H9 (cell line): ENCODE data around the gene VGLL1. TPM values are rescaled to one million over a fixed set of nuclear protein-coding genes. Genes with fewer than 3 reads are reported as not detected.

Experiments
- DNase-seq: peaks from one replicate; pipeline ENCODE4 v3.0.0-alpha.2; 2017
- H2AFZ ChIP-seq: one replicate; pipeline ENCODE4 v1.6.1; 2013; ENCODE audit warnings: mild to moderate bottlenecking, low read length, control low read depth, moderate library complexity
- H2AK5ac ChIP-seq: 2 replicates; pipeline ENCODE4 v1.6.1; 2013; ENCODE audit warnings: low read length, control low read depth, mixed read lengths; ENCODE audit not compliant: insufficient read length
- H2BK120ac ChIP-seq: one replicate; pipeline ENCODE4 v1.6.1; 2013; ENCODE audit warnings: low read depth, mild to moderate bottlenecking, low read length, control low read depth, inconsistent platforms; ENCODE audit not compliant: poor library complexity, severe bottlenecking
- H2BK12ac ChIP-seq: 2 replicates; pipeline ENCODE4 v1.6.1; 2013; ENCODE audit warnings: low read length, control low read depth, mixed read lengths, low read depth; ENCODE audit not compliant: insufficient read length
- H2BK15ac ChIP-seq: 2 replicates; pipeline ENCODE4 v1.6.1; 2013; ENCODE audit warnings: low read depth, low read length, control low read depth
- H2BK20ac ChIP-seq: one replicate; pipeline ENCODE4 v1.6.1; 2013; ENCODE audit warnings: low read depth, mild to moderate bottlenecking, low read length, control low read depth, inconsistent platforms; ENCODE audit not compliant: poor library complexity, severe bottlenecking
- H2BK5ac ChIP-seq: 2 replicates; pipeline ENCODE4 v1.6.1; 2013; ENCODE audit warnings: low read length, control low read depth, mixed read lengths; ENCODE audit not compliant: insufficient read length
- H3K14ac ChIP-seq: 2 replicates; pipeline ENCODE4 v1.6.1; 2013; ENCODE audit warnings: low read length, control low read depth; ENCODE audit not compliant: insufficient read depth
- H3K18ac ChIP-seq: 2 replicates; pipeline ENCODE4 v1.6.1; 2013; ENCODE audit warnings: low read depth, mild to moderate bottlenecking, mixed read lengths, low read length, control low read depth; ENCODE audit not compliant: insufficient read length
- H3K23ac ChIP-seq: 2 replicates; pipeline ENCODE4 v1.6.1; 2013; ENCODE audit warnings: low read length, control low read depth, mixed read lengths, low read depth; ENCODE audit not compliant: insufficient read length
- H3K23me2 ChIP-seq: 2 replicates; pipeline ENCODE4 v1.6.1; 2013; ENCODE audit warnings: low read depth, mild to moderate bottlenecking, mixed read lengths, low read length, control low read depth; ENCODE audit not compliant: insufficient read length, poor library complexity, severe bottlenecking
- H3K27ac ChIP-seq: 2 replicates; pipeline ENCODE4 v1.5.1; 2013; ENCODE audit warnings: low read length, control low read depth, mixed read lengths, low read depth; ENCODE audit not compliant: insufficient read length
- H3K27me3 ChIP-seq: 2 replicates; pipeline ENCODE4 v1.6.1; 2013; ENCODE audit warnings: low read length, control low read depth, inconsistent platforms; ENCODE audit not compliant: insufficient read depth
- H3K4ac ChIP-seq: 2 replicates; pipeline ENCODE4 v1.6.1; 2013; ENCODE audit warnings: low read depth, mild to moderate bottlenecking, control low read depth, inconsistent platforms, low read length, moderate library complexity
- H3K4me1 ChIP-seq: 2 replicates; pipeline ENCODE4 v1.6.1; 2013; ENCODE audit warnings: low read length, control low read depth, inconsistent platforms; ENCODE audit not compliant: insufficient read depth
- H3K4me2 ChIP-seq: 2 replicates; pipeline ENCODE4 v1.6.1; 2013; ENCODE audit warnings: low read length, control low read depth, mixed read lengths; ENCODE audit not compliant: insufficient read length, insufficient read depth
- H3K56ac ChIP-seq: 2 replicates; pipeline ENCODE4 v1.6.1; 2013; ENCODE audit warnings: low read depth, mild to moderate bottlenecking, mixed read lengths, low read length, control low read depth; ENCODE audit not compliant: insufficient read length
- H3K79me1 ChIP-seq: 2 replicates; pipeline ENCODE4 v1.6.1; 2013; ENCODE audit warnings: low read depth, mild to moderate bottlenecking, moderate library complexity, low read length, control low read depth, inconsistent platforms; ENCODE audit not compliant: insufficient read depth, poor library complexity, severe bottlenecking
- H3K79me2 ChIP-seq: 2 replicates; pipeline ENCODE4 v1.6.1; 2013; ENCODE audit warnings: low read length, control low read depth, inconsistent platforms; ENCODE audit not compliant: insufficient read depth
- H3K9ac ChIP-seq: 2 replicates; pipeline ENCODE4 v1.6.1; 2013; ENCODE audit warnings: low read length, control low read depth, mixed read lengths; ENCODE audit not compliant: insufficient read length; ENCODE audit errors: extremely low read depth
- H3K9me3 ChIP-seq: one replicate; pipeline ENCODE4 v1.6.1; 2013; ENCODE audit warnings: low read depth, low read length, inconsistent platforms; ENCODE audit not compliant: control insufficient read depth
- H3T11ph ChIP-seq: one replicate; pipeline ENCODE4 v1.6.1; 2013; ENCODE audit warnings: mild to moderate bottlenecking, low read length, control low read depth, inconsistent platforms
- H4K20me1 ChIP-seq: one replicate; pipeline ENCODE4 v1.6.1; 2013; ENCODE audit not compliant: control insufficient read depth, insufficient read length, insufficient read depth
- H4K5ac ChIP-seq: 2 replicates; pipeline ENCODE4 v1.6.1; 2013; ENCODE audit warnings: low read depth, mild to moderate bottlenecking, mixed read lengths, low read length, control low read depth; ENCODE audit not compliant: insufficient read length
- H4K8ac ChIP-seq: replicated peaks from 2 replicates; pipeline ENCODE4 v1.6.1; 2013; ENCODE audit warnings: low read length, control low read depth, mixed read lengths, low read depth; ENCODE audit not compliant: insufficient read length
- H4K91ac ChIP-seq: 2 replicates; pipeline ENCODE4 v1.6.1; 2013; ENCODE audit warnings: low read depth, mild to moderate bottlenecking, moderate library complexity, mixed read lengths, low read length, control low read depth; ENCODE audit not compliant: insufficient read length
- H3K27ac Mint-ChIP-seq, 3 experiments: 2 replicates in 2 of 3; 3 replicates in 1 of 3; pipeline ENCODE4 v1.8.0; 2020 to 2021; ENCODE audit warnings: mixed read lengths in 3 of 3, mild to moderate bottlenecking in 1 of 3, moderate library complexity in 1 of 3
- H3K27me3 Mint-ChIP-seq: 2 replicates; pipeline ENCODE4 v1.8.0; 2021; ENCODE audit warnings: low read depth, mild to moderate bottlenecking, moderate library complexity, mixed read lengths
- H3K36me3 Mint-ChIP-seq, 3 experiments: 2 replicates in 2 of 3; 3 replicates in 1 of 3; pipeline ENCODE4 v1.8.0; 2020 to 2021; ENCODE audit warnings: low read depth in 3 of 3, mixed read lengths in 3 of 3; ENCODE audit not compliant: insufficient read depth in 1 of 3
- H3K4me1 Mint-ChIP-seq, 2 experiments: 2 replicates each; pipeline ENCODE4 v1.8.0; 2020; ENCODE audit warnings: mixed read lengths in 2 of 2
- H3K4me3 Mint-ChIP-seq, 2 experiments: 2 replicates in 1 of 2; 3 replicates in 1 of 2; pipeline ENCODE4 v1.8.0; 2020 to 2021; ENCODE audit warnings: mild to moderate bottlenecking in 2 of 2, mixed read lengths in 2 of 2, moderate library complexity in 1 of 2
- H3K9me3 Mint-ChIP-seq, 2 experiments: 2 replicates in 1 of 2; 3 replicates in 1 of 2; pipeline ENCODE4 v1.8.0; 2020; ENCODE audit warnings: mild to moderate bottlenecking in 2 of 2, mixed read lengths in 2 of 2, moderate library complexity in 1 of 2
- WGBS: extraction: QIAGEN DNeasy Blood & Tissue Kit; methylation state at CpG from one replicate; pipeline ENCODE4 v1.1.7; 2013; ENCODE audit warnings: missing lambda C conversion rate, low lambda C conversion rate, mixed read lengths; ENCODE audit not compliant: insufficient read length; ENCODE audit errors: extremely low coverage; 5-methylcytosine and 5-hydroxymethylcytosine counted together
- total RNA-seq: library from RNA; stranded (reverse); gene quantifications from 2 replicates; pipeline ENCODE4 v1.2.1, GENCODE V29; 2021
- TF ChIP-seq, protein P1 (sequence below): fragments of 200-600 bp; sonication (generic); conservative IDR thresholded peaks from 3 replicates; pipeline ENCODE4 v1.8.0; 2021; ENCODE audit warnings: antibody characterized with exemption, mild to moderate bottlenecking

Gene VGLL1
- total RNA-seq, 1 experiment from 2014 or later = not detected

- Mint-ChIP-seq H3K4me1 (no peaks in the 10 kb centered on the region), H3K9me3 (peaks cover 46 to 74% of the 10 kb centered on the region in 2 experiments), H3K27me3 (no peaks in the 10 kb centered on the region; the same call in 1 of the 2 replicates), H3K27ac (no peak overlapping the region), H3K36me3 (no peaks in the 10 kb centered on the region; a peak in 1 of 7 replicates), H3K4me3 (no peak overlapping the region)
- H3K56ac ChIP-seq = no peak overlapping the region
- H4K8ac ChIP-seq = no peak overlapping the region
- no peak overlapping the region for H2BK15ac ChIP-seq
- no peaks in the 10 kb centered on the region for H3K27me3 ChIP-seq
- no peaks in the 10 kb centered on the region for H4K20me1 ChIP-seq
- H3K4me1 ChIP-seq = no peaks in the 10 kb centered on the region
- no peak overlapping the region for H2BK12ac ChIP-seq
- H3K9ac ChIP-seq = no peak overlapping the region
- TF ChIP-seq, protein P1, sequence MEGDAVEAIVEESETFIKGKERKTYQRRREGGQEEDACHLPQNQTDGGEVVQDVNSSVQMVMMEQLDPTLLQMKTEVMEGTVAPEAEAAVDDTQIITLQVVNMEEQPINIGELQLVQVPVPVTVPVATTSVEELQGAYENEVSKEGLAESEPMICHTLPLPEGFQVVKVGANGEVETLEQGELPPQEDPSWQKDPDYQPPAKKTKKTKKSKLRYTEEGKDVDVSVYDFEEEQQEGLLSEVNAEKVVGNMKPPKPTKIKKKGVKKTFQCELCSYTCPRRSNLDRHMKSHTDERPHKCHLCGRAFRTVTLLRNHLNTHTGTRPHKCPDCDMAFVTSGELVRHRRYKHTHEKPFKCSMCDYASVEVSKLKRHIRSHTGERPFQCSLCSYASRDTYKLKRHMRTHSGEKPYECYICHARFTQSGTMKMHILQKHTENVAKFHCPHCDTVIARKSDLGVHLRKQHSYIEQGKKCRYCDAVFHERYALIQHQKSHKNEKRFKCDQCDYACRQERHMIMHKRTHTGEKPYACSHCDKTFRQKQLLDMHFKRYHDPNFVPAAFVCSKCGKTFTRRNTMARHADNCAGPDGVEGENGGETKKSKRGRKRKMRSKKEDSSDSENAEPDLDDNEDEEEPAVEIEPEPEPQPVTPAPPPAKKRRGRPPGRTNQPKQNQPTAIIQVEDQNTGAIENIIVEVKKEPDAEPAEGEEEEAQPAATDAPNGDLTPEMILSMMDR = no peak
- no peak overlapping the region for H3K14ac ChIP-seq
- H4K91ac ChIP-seq = no peak overlapping the region
- H2AK5ac ChIP-seq = no peak overlapping the region
- H3K18ac ChIP-seq = no peak overlapping the region
- no peaks in the 10 kb centered on the region for H3K79me2 ChIP-seq
- no peak overlapping the region for H4K5ac ChIP-seq
- no peak overlapping the region for H2AFZ ChIP-seq
- H3K23me2 ChIP-seq = no peaks in the 10 kb centered on the region
- H3K4me2 ChIP-seq = no peak overlapping the region
- no peak overlapping the region for H2BK20ac ChIP-seq
- no peak for DNase-seq
- H3K4ac ChIP-seq = no peak overlapping the region
- no peak overlapping the region for H3K23ac ChIP-seq
- H3K27ac ChIP-seq = no peak overlapping the region
- peaks cover 22% of the 10 kb centered on the region for H3K9me3 ChIP-seq
- no peak overlapping the region for H2BK5ac ChIP-seq
- H2BK120ac ChIP-seq = no peak overlapping the region
- WGBS = no CpG with 5 or more reads among the region's 8 CpGs
- H3T11ph ChIP-seq = no peak overlapping the region
- no peaks in the 10 kb centered on the region for H3K79me1 ChIP-seq
These were observed 66.6 kb downstream of the VGLL1 start for GRCh38 chrX:136598631-136599030.
